Omental fat pad (tissue), 4 donors: ENCODE results near the gene SRD5A3. TPM values are rescaled to one million over a fixed set of nuclear protein-coding genes. Genes with fewer than 3 reads are reported as not detected.
A peak's percentile ranks its signal among the peaks of the same experiment; 100 is the strongest.

Source experiments
- ATAC-seq: fragments of 150-250 bp; one replicate; pipeline ENCODE4 v1.9.1; 2016; ENCODE audit warnings: mild to moderate bottlenecking, moderate library complexity; ENCODE audit not compliant: low FRiP score
- DNase-seq: peaks from one replicate; pipeline ENCODE4 v3.0.0-alpha.2; 2019; ENCODE audit warnings: low spot score
- total RNA-seq, 4 donors: library from RNA; depleted of rRNA; stranded (reverse); fragments of >200 nt; gene quantifications; one replicate each; pipeline ENCODE4 v1.1.0, GENCODE V29; 2016
- TF ChIP-seq, protein P1 (sequence below), 3 donors: fragments of 450-650 bp; IDR thresholded peaks; one replicate each; pipeline ENCODE4 v1.5.1; 2016 to 2017; ENCODE audit warnings: antibody characterized with exemption in 3 of 3, mild to moderate bottlenecking in 3 of 3, moderate library complexity in 2 of 3

Gene SRD5A3
- total RNA-seq: 10 to 100 TPM in 2 of 4 donors, 1 to 10 TPM in 2; 8.0 to 15.9 (median 9.9) TPM

DNA sequence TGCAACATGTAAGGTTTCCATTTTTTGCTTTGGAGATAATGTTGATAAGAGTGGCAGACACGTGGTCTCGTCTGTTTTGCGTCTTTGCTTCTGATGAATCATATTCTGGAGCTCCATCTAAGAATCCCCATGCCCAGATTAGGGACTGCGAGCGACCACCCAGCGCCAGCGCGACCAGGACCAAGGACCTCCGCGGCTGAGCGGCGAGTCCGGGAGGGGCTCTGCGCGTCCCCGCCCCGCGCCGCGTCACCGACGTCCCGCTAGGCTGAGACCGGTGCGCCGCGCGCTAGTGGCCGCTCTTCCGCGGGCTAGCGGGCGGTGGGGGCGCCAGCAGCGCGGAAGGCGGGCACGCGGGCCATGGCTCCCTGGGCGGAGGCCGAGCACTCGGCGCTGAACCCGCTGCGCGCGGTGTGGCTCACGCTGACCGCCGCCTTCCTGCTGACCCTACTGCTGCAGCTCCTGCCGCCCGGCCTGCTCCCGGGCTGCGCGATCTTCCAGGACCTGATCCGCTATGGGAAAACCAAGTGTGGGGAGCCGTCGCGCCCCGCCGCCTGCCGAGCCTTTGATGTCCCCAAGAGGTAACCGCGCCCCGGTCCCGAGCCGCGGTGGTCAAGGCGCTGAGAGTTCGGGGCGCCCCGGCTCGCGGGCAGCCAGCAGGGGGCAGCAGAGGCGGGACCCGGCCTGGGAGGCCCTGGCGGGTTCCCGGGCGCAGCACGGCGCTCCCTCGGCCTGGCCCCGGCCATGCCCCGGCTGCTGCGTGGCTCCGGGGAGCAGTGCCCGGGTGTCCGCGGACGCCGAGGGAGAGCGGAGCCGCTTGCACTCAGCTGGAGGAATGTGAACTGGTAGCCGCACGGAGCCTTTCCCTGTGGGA lies at the start of gene SRD5A3:
SRD5A3 (plus strand) TSS at position 263 of the 871 bp plus-strand sequence; CDS start at position 358, 95 bp downstream.
- DNase-seq: peak; percentile 66
- TF ChIP-seq, protein P1, sequence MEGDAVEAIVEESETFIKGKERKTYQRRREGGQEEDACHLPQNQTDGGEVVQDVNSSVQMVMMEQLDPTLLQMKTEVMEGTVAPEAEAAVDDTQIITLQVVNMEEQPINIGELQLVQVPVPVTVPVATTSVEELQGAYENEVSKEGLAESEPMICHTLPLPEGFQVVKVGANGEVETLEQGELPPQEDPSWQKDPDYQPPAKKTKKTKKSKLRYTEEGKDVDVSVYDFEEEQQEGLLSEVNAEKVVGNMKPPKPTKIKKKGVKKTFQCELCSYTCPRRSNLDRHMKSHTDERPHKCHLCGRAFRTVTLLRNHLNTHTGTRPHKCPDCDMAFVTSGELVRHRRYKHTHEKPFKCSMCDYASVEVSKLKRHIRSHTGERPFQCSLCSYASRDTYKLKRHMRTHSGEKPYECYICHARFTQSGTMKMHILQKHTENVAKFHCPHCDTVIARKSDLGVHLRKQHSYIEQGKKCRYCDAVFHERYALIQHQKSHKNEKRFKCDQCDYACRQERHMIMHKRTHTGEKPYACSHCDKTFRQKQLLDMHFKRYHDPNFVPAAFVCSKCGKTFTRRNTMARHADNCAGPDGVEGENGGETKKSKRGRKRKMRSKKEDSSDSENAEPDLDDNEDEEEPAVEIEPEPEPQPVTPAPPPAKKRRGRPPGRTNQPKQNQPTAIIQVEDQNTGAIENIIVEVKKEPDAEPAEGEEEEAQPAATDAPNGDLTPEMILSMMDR (IDR thresholded peaks at IDR 0.05): peak in 2 of 3 donors; percentile 83 to 94
- peak; percentile 99 for ATAC-seq

DNA sequence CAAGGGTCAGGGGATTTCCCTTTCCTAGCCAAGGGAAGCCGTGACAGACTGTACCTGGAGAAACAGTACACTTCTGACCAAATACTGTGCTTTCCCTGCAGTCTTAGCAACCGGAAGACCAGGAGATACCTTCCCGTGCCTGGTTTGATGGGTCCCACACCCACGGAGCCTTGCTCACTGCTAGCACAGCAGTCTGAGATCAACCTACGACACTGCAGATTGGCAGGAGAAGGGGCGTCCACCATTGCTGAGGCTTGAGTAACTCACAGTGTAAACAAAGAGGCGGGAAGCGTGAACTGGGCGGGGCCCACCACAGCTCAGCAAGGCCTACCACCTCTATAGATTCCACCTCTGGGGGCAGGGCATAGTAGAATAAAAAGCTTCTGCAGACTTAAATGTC lies 48.7 kb upstream of the SRD5A3 start:
- DNase-seq: no peak
- no peak for ATAC-seq
- TF ChIP-seq, protein P1 (IDR thresholded peaks at IDR 0.05): no peak

DNA sequence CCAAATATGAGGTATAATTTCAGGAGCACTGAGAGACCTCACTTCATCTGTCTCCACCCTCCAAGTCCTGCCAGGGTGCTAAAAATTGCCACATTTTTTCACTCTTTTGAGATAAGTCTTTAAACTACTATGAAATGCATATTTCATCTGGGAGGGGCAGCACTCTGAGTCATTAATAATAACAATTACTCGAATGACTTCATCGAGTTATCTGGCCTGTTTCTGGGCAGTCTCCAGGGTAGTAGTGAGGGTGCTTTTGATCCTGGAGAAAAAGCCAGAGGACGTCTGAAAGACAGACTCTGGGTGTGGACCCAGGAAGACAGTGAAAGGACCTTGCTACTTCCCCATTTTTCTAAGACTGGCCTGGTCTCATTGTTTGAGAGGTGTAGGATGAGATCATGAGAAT lies 42.3 kb upstream of the SRD5A3 start:
- DNase-seq (no peak), ATAC-seq (peak; percentile 93)
- TF ChIP-seq, protein P1 (IDR thresholded peaks at IDR 0.05): no peak

DNA sequence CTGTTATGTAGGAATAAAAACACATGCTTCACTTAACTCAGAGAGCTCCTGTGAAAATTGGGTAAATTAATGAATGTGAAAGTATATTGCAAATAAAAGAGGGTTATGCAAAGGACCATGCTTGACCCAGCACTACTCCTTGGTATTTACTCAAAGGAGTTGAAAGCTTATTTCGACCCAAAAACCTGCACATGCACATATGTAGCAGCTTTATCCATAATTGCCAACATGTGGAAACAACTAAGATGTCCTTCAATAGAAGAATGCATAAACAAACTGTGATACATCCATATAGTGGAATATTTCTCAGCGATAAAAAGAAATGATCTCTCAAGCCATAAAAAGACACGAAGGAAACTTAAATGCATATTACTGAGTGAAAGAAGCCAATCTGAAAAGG lies 41.7 kb upstream of the SRD5A3 start:
- TF ChIP-seq, protein P1 (IDR thresholded peaks at IDR 0.05): no peak
- DNase-seq: no peak
- no peak for ATAC-seq

DNA sequence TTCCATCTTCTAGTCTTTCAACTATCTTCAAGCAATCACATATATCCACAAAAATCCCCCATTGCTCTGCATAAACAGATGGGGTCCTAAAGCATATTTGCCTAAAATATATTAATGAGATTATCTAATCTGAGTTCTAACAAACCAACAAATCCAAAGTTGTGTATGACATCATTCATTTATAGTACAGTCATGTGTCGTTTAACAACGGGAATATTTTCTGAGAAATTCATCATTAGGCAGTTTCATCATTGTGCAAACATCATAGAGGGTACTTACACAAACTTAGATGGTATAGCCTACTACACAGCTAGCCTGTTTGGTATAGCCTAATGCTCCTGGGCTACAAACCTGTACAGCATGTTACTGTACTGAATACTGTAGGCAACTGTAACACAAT lies 38.0 kb upstream of the SRD5A3 start:
- DNase-seq (no peak), ATAC-seq (no peak)
- TF ChIP-seq, protein P1 (IDR thresholded peaks at IDR 0.05): no peak

DNA sequence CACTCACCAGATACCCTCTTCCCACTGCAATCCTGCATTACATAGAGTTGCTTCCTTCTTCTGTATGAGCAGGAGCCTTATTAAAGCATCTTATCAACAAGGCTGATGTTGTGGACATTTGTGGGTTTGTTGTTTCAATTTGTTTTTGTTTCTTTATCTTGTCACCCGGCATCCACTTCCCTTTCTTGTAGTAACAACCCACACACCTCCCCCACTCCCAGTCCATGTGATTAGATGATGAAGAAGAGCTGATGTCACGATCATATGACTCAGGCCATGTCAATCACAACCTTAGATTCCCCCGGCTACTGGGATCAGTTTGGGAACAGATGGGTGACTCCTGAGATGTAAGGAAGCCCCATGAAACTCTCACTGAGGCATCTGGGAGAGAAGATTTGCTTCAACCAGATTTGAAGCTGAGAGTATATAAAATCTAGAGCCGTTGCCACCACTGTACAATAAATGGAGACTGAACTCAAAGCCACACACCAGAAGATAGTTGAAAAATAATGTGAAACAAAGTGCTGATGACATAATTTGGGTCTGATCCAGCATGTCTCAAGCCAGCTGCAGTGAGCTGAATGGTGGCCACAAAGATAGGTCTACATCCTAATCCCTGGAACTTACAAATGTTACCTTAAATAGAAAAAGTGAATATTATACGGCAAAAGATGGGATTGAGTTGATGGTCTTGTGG lies 34.1 kb upstream of the SRD5A3 start:
- ATAC-seq (no peak), DNase-seq (no peak)
- TF ChIP-seq, protein P1 (IDR thresholded peaks at IDR 0.05): no peak
